GM18909 (cell line): ENCODE measurements around the gene MFSD1.
A peak's percentile ranks its signal among the peaks of the same experiment; 100 is the strongest.
"Not testable (repeated sequence)": the region's sequence is repeated elsewhere in the genome, so short reads cannot be mapped to it uniquely, and the experiment has no call there.

Source experiments
- ATAC-seq: cut with Tn5 transposase; IDR thresholded peaks from one replicate; pipeline ENCODE4 v1.9.1; 2021; ENCODE audit warnings: mild to moderate bottlenecking; ENCODE audit not compliant: unreplicated experiment, poor library complexity

MFSD1 gene

GRCh38 chr3:158775426-158776410 is 26.1 kb upstream of the MFSD1 start:
- ATAC-seq: peak; percentile 59

- ATAC-seq: no peak
These were observed 25.3 kb upstream of the MFSD1 start for GRCh38 chr3:158776531-158776930.

GRCh38 chr3:158777161-158777873 is 24.5 kb upstream of the MFSD1 start:
- no peak for ATAC-seq

- ATAC-seq: no peak
These were observed 21.1 kb upstream of the MFSD1 start for GRCh38 chr3:158780766-158781165.

- ATAC-seq: no peak
These were observed 20.7 kb upstream of the MFSD1 start for GRCh38 chr3:158781191-158781590.

- no peak for ATAC-seq
These were observed 20.0 kb upstream of the MFSD1 start for GRCh38 chr3:158781849-158782248.

- no peak for ATAC-seq
These were observed 19.4 kb upstream of the MFSD1 start for GRCh38 chr3:158782283-158782989.

- ATAC-seq: no peak
These were observed 18.8 kb upstream of the MFSD1 start for GRCh38 chr3:158783051-158783450.

GRCh38 chr3:158785972-158786371 is 15.9 kb upstream of the MFSD1 start:
- ATAC-seq: no peak

- ATAC-seq: no peak
These were observed 13.4 kb upstream of the MFSD1 start for GRCh38 chr3:158788446-158788845.

- ATAC-seq: no peak
These were observed 12.3 kb upstream of the MFSD1 start for GRCh38 chr3:158789592-158789991.

GRCh38 chr3:158790901-158791589 is 10.8 kb upstream of the MFSD1 start:
- peak; percentile 83 for ATAC-seq

GRCh38 chr3:158791590-158791920 is 10.3 kb upstream of the MFSD1 start:
- ATAC-seq: not testable (repeated sequence)

GRCh38 chr3:158792709-158793108 is 9.1 kb upstream of the MFSD1 start:
- ATAC-seq: no peak

- no peak for ATAC-seq
These were observed 7.6 kb upstream of the MFSD1 start for GRCh38 chr3:158794206-158794605.

- peak; percentile 69 for ATAC-seq
These were observed 6.8 kb upstream of the MFSD1 start for GRCh38 chr3:158794936-158795518.

GRCh38 chr3:158801201-158801600 is 653 bp upstream of the MFSD1 start:
- ATAC-seq: no peak

- ATAC-seq: peak; percentile 32
These were observed 785 bp downstream of the MFSD1 start for GRCh38 chr3:158802409-158803268.

GRCh38 chr3:158804441-158804840 is 2.6 kb downstream of the MFSD1 start:
- ATAC-seq: no peak
